A549 (cell line): ENCODE measurements around the gene GNGT2. TPM values are rescaled to one million over a fixed set of nuclear protein-coding genes. Genes with fewer than 3 reads are reported as not detected.

Experiments used
- ATAC-seq, 2 experiments: fragments of 200-7000 bp in 1 of 2; fragments of >200 bp in 1 of 2; cut with Nextera tagmentation in 1 of 2; cut with Tn5 transposase in 1 of 2; 3 replicates each; pipeline versions ENCODE4 v1.8.0 to v1.9.1; 2018 to 2020; ENCODE audit warnings: mild to moderate bottlenecking in 1 of 2, moderate library complexity in 1 of 2
- CTCF ChIA-PET: fragments of 300-600 bp; sonication (Branson Sonifier 250); formaldehyde crosslinking; extraction: SDS; loops from one replicate; lab custom pipeline; 2021; ENCODE audit warnings: antibody characterized with exemption, inconsistent platforms; lab: Yijun Ruan, JAX
- POLR2A ChIA-PET: fragments of 350-600 bp; formaldehyde crosslinking; extraction: SDS; loops from one replicate; lab custom pipeline; 2021; ENCODE audit warnings: antibody characterized with exemption, inconsistent platforms; lab: Yijun Ruan, JAX
- DNase-seq, 2 experiments: peaks; one replicate each; pipeline versions ENCODE4 v3.0.0 to v3.0.0-alpha.2; 2011 to 2016; ENCODE audit warnings: low read depth in 1 of 2, low spot score in 1 of 2
- FAIRE-seq: peaks from 2 replicates; lab custom pipeline; 2011; peaks lifted over from hg19 to GRCh38; lab: Jason Lieb, UNC
- H3K27ac ChIP-seq, 2 experiments: fragments of >200 bp; sonication (Bioruptor Twin); formaldehyde crosslinking; 3 replicates each; pipeline ENCODE4 v1.5.1; 2016 to 2017
- H3K4me1 ChIP-seq: fragments of >200 bp; sonication (Bioruptor Twin); formaldehyde crosslinking; 3 replicates; pipeline ENCODE4 v1.6.1; 2016
- H3K4me2 ChIP-seq: fragments of >200 bp; sonication (Bioruptor Twin); formaldehyde crosslinking; 3 replicates; pipeline ENCODE4 v1.6.1; 2016
- H3K4me3 ChIP-seq: fragments of >200 bp; sonication (Bioruptor Twin); formaldehyde crosslinking; 3 replicates; pipeline ENCODE4 v1.5.1; 2016
- H3K9me3 ChIP-seq: fragments of >200 bp; sonication (Bioruptor Twin); formaldehyde crosslinking; 3 replicates; pipeline ENCODE4 v1.6.1; 2016
- CBX8 ChIP-seq: fragments of 200-600 bp; sonication (generic); IDR thresholded peaks from 2 replicates; pipeline ENCODE4 v1.6.1; 2016
- CEBPB ChIP-seq, 2 experiments: fragments of >200 bp in 1 of 2; sonication (Bioruptor Twin) in 1 of 2; formaldehyde crosslinking in 1 of 2; IDR thresholded peaks; 2 replicates each; pipeline ENCODE4 v1.6.1; 2012 to 2016
- CHD2 ChIP-seq: fragments of 150-350 bp; IDR thresholded peaks from 2 replicates; pipeline ENCODE4 v1.6.1; 2014; ENCODE audit warnings: low read length; ENCODE audit not compliant: partially characterized antibody
- EHF ChIP-seq: fragments of 250-450 bp; sonication (Bioruptor Pico); IDR thresholded peaks from 2 replicates; pipeline ENCODE4 v1.5.0; 2020; ENCODE audit warnings: mild to moderate bottlenecking
- EHMT2 ChIP-seq: fragments of 200-600 bp; sonication (generic); IDR thresholded peaks from 2 replicates; pipeline ENCODE4 v1.6.1; 2016; ENCODE audit warnings: antibody characterized with exemption, low read depth, mild to moderate bottlenecking, moderate library complexity
- ESRRA ChIP-seq: fragments of 150-350 bp; IDR thresholded peaks from 2 replicates; pipeline ENCODE4 v1.6.1; 2014; ENCODE audit warnings: mild to moderate bottlenecking, low read length, borderline replicate concordance
- GATA3 ChIP-seq: IDR thresholded peaks from 2 replicates; pipeline ENCODE4 v1.6.1; 2012; ENCODE audit warnings: borderline replicate concordance
- HEYL ChIP-seq: fragments of 250-450 bp; sonication (Bioruptor Pico); IDR thresholded peaks from 2 replicates; pipeline ENCODE4 v1.8.0; 2021; ENCODE audit warnings: mild to moderate bottlenecking, moderate library complexity
- HOXA7 ChIP-seq: fragments of 250-450 bp; sonication (Bioruptor Pico); IDR thresholded peaks from 2 replicates; pipeline ENCODE4 v1.5.0; 2020; ENCODE audit warnings: mild to moderate bottlenecking, moderate library complexity
- KDM1A ChIP-seq: fragments of 200-600 bp; sonication (generic); IDR thresholded peaks from 2 replicates; pipeline ENCODE4 v1.6.1; 2016; ENCODE audit warnings: low read depth, mild to moderate bottlenecking
- KDM5A ChIP-seq: fragments of 200-600 bp; sonication (generic); IDR thresholded peaks from 2 replicates; pipeline ENCODE4 v1.6.1; 2016; ENCODE audit warnings: antibody characterized with exemption, mild to moderate bottlenecking
- MYC ChIP-seq: IDR thresholded peaks from 2 replicates; pipeline ENCODE4 v1.6.1; 2012; ENCODE audit warnings: mild to moderate bottlenecking, inconsistent platforms, low read length, improper control_type of control experiment, borderline replicate concordance
- POLR2AphosphoS2 ChIP-seq: conservative IDR thresholded peaks from 2 replicates; pipeline ENCODE4 v1.6.1; 2012; ENCODE audit warnings: low read length, improper control_type of control experiment, inconsistent platforms
- RAD21 ChIP-seq, 2 experiments: fragments of >200 bp in 1 of 2; sonication (Bioruptor Twin) in 1 of 2; formaldehyde crosslinking in 1 of 2; IDR thresholded peaks in 1 of 2; conservative IDR thresholded peaks in 1 of 2; 2 replicates in 1 of 2; 3 replicates in 1 of 2; pipeline ENCODE4 v1.6.1; 2012 to 2018; ENCODE audit warnings: inconsistent platforms in 1 of 2
- RNF2 ChIP-seq: fragments of 200-600 bp; sonication (generic); IDR thresholded peaks from 2 replicates; pipeline ENCODE4 v1.6.1; 2016; ENCODE audit warnings: low read depth, mild to moderate bottlenecking, antibody characterized with exemption, moderate library complexity, borderline replicate concordance
- SMC3 ChIP-seq: fragments of >200 bp; sonication (Bioruptor Twin); formaldehyde crosslinking; IDR thresholded peaks from 3 replicates; pipeline ENCODE4 v1.6.1; 2018; ENCODE audit warnings: inconsistent platforms
- ZFP36 ChIP-seq: fragments of 450-650 bp; IDR thresholded peaks from 2 replicates; pipeline ENCODE4 v1.6.1; 2014; ENCODE audit warnings: borderline replicate concordance; ENCODE audit not compliant: partially characterized antibody
- WGBS: methylation state at CpG from one replicate; pipeline ENCODE4 v1.1.6; 2017; ENCODE audit errors: missing lambda C conversion rate; 5-methylcytosine and 5-hydroxymethylcytosine counted together
- polyA plus RNA-seq, 4 experiments: library from polyadenylated mRNA; depleted of rRNA in 3 of 4; stranded (reverse); fragments of >200 nt; fragmentation: RNase III in 1 of 4; extraction: RNeasy Plus Mini Kit Qiagen cat#74134 plus additional on column Dnase treatment in 1 of 4; gene quantifications; 2 replicates in 3 of 4; 3 replicates in 1 of 4; pipeline ENCODE4 v1.2.3, GENCODE V29; 2011 to 2017
- TF ChIP-seq, protein P1 (sequence below): IDR thresholded peaks from 2 replicates; pipeline ENCODE4 v1.6.1; 2012; ENCODE audit warnings: low read depth, borderline replicate concordance
- TF ChIP-seq, protein P2 (sequence below): fragments of 200-600 bp; sonication (generic); IDR thresholded peaks from 2 replicates; pipeline ENCODE4 v1.6.1; 2016; ENCODE audit warnings: antibody characterized with exemption, mild to moderate bottlenecking, moderate library complexity
- TF ChIP-seq, protein P3 (sequence below): fragments of >200 bp; sonication (Bioruptor Twin); formaldehyde crosslinking; IDR thresholded peaks from 3 replicates; pipeline ENCODE4 v1.6.1; 2016
- TF ChIP-seq, protein P4 (sequence below): fragments of >200 bp; sonication (Bioruptor Twin); formaldehyde crosslinking; IDR thresholded peaks from 3 replicates; pipeline ENCODE4 v1.5.1; 2016
- TF ChIP-seq, protein P5 (sequence below): fragments of 250-450 bp; sonication (Bioruptor Pico); IDR thresholded peaks from 2 replicates; pipeline ENCODE4 v1.5.0; 2020; ENCODE audit warnings: low read depth, mild to moderate bottlenecking, moderate library complexity

GNGT2 gene
- polyA plus RNA-seq, 2 of the 4 experiments (the other 2 are of a cell fraction): 0.31 TPM; not detected in 1

DNA sequence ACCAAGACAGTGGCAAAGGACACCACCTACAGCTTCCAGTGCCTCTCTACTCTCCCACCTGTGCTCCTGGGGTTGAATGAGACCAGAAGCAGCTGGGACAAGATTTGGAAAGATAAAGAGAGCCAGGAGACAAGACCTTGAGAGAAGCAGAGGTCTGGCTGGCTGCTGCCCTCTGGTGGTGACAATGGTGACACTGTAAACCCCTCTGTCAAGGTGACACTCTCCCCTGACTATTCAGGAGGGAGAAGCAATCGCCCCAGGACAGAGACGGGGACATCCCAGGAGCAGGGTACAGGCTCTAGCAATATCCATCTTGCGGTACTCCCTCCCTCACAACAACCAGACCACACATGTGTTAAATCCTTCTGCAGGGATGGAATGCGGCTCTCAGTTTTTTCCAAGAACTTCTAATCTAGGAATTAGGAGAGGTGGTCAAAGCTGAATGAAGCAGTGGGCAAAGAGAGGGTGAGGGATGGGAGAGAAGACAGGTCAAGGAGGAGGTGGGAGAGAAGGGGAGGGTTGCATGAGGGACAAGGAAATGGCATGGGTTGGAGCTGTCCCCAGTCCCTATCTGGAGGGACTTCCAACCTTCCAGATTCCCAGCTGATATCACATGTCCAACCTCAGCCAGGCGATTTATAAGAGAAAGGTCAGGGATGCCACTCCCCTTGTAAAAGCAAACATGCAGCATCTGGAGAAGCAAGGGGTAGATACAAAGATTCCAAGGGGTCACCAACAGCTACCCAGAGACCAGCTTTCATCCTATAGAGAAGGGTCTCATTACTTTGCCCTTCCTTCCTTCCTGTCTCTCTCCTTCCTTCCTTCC lies 17.3 kb upstream of the GNGT2 start:
- ChIA-PET CTCF (interaction anchor here (0.6 to 12.3 kb wide), 92 partner anchors 9 to 1257 kb away, joined by 3 to 224 read pairs (median 4); partner anchors contain the start of genes ABI3, B4GALNT2, CDK5RAP3 and GNGT2), POLR2A (no interaction called here)
- FAIRE-seq (no peak), ATAC-seq (peak; percentile 62 to 75), DNase-seq (peak; percentile 80 to 95)
- H3K4me2 ChIP-seq: peak overlapping the region; percentile 44; the same call in 2 of the 3 replicates
- 13% methylated on average over 5 of the region's 5 CpGs for WGBS
- H3K4me3 ChIP-seq: no peak overlapping the region
- peaks cover 19% of the 10 kb centered on the region for H3K4me1 ChIP-seq
- 0 out of 6 replicates have a peak overlapping the region, but pooled peaks of 1 of the 2 experiments have one; percentile 9 for H3K27ac ChIP-seq
- no peaks in the 10 kb centered on the region for H3K9me3 ChIP-seq
- TF ChIP-seq, protein P1, sequence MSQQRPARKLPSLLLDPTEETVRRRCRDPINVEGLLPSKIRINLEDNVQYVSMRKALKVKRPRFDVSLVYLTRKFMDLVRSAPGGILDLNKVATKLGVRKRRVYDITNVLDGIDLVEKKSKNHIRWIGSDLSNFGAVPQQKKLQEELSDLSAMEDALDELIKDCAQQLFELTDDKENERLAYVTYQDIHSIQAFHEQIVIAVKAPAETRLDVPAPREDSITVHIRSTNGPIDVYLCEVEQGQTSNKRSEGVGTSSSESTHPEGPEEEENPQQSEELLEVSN: no peak
- TF ChIP-seq CHD2 (no peak), RNF2 (no peak), ESRRA (peak; percentile 86), KDM5A (no peak), GATA3 (0 out of 2 replicates have a peak, but pooled peaks have one; percentile 11), RAD21 (conservative IDR thresholded peaks at IDR 0.05 in 1 of 2, IDR thresholded peaks at IDR 0.05 in 1 of 2) (peak; percentile 89), SMC3 (peak; percentile 91), CBX8 (no peak), POLR2AphosphoS2 (no peak), HEYL (no peak), KDM1A (no peak), HOXA7 (CRISPR knock-in tag) (no peak), MYC (no peak), ZFP36 (no peak), EHF (CRISPR knock-in tag) (no peak), EHMT2 (no peak), CEBPB (IDR thresholded peaks at IDR 0.05) (no peak)
- TF ChIP-seq, protein P2, sequence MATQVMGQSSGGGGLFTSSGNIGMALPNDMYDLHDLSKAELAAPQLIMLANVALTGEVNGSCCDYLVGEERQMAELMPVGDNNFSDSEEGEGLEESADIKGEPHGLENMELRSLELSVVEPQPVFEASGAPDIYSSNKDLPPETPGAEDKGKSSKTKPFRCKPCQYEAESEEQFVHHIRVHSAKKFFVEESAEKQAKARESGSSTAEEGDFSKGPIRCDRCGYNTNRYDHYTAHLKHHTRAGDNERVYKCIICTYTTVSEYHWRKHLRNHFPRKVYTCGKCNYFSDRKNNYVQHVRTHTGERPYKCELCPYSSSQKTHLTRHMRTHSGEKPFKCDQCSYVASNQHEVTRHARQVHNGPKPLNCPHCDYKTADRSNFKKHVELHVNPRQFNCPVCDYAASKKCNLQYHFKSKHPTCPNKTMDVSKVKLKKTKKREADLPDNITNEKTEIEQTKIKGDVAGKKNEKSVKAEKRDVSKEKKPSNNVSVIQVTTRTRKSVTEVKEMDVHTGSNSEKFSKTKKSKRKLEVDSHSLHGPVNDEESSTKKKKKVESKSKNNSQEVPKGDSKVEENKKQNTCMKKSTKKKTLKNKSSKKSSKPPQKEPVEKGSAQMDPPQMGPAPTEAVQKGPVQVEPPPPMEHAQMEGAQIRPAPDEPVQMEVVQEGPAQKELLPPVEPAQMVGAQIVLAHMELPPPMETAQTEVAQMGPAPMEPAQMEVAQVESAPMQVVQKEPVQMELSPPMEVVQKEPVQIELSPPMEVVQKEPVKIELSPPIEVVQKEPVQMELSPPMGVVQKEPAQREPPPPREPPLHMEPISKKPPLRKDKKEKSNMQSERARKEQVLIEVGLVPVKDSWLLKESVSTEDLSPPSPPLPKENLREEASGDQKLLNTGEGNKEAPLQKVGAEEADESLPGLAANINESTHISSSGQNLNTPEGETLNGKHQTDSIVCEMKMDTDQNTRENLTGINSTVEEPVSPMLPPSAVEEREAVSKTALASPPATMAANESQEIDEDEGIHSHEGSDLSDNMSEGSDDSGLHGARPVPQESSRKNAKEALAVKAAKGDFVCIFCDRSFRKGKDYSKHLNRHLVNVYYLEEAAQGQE: no peak
- TF ChIP-seq, protein P3, sequence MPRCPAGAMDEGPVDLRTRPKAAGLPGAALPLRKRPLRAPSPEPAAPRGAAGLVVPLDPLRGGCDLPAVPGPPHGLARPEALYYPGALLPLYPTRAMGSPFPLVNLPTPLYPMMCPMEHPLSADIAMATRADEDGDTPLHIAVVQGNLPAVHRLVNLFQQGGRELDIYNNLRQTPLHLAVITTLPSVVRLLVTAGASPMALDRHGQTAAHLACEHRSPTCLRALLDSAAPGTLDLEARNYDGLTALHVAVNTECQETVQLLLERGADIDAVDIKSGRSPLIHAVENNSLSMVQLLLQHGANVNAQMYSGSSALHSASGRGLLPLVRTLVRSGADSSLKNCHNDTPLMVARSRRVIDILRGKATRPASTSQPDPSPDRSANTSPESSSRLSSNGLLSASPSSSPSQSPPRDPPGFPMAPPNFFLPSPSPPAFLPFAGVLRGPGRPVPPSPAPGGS: no peak
- TF ChIP-seq, protein P4, sequence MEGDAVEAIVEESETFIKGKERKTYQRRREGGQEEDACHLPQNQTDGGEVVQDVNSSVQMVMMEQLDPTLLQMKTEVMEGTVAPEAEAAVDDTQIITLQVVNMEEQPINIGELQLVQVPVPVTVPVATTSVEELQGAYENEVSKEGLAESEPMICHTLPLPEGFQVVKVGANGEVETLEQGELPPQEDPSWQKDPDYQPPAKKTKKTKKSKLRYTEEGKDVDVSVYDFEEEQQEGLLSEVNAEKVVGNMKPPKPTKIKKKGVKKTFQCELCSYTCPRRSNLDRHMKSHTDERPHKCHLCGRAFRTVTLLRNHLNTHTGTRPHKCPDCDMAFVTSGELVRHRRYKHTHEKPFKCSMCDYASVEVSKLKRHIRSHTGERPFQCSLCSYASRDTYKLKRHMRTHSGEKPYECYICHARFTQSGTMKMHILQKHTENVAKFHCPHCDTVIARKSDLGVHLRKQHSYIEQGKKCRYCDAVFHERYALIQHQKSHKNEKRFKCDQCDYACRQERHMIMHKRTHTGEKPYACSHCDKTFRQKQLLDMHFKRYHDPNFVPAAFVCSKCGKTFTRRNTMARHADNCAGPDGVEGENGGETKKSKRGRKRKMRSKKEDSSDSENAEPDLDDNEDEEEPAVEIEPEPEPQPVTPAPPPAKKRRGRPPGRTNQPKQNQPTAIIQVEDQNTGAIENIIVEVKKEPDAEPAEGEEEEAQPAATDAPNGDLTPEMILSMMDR: peak; percentile 97
- TF ChIP-seq, protein P5, sequence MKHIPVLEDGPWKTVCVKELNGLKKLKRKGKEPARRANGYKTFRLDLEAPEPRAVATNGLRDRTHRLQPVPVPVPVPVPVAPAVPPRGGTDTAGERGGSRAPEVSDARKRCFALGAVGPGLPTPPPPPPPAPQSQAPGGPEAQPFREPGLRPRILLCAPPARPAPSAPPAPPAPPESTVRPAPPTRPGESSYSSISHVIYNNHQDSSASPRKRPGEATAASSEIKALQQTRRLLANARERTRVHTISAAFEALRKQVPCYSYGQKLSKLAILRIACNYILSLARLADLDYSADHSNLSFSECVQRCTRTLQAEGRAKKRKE (CRISPR knock-in tag): no peak
